D721Med (cell line): Measurements from ENCODE around the gene ENTPD2.

Source experiments
- DNase-seq: peaks from one replicate; pipeline ENCODE4 v3.0.0; 2011; ENCODE audit warnings: low spot score; ENCODE audit not compliant: insufficient read length
- FAIRE-seq: peaks from 2 replicates; lab custom pipeline; 2011; peaks lifted over from hg19 to GRCh38; lab: Jason Lieb, UNC
- TF ChIP-seq, protein P1 (sequence below): IDR thresholded peaks from 2 replicates; pipeline ENCODE4 v1.5.1; 2012; ENCODE audit warnings: mild to moderate bottlenecking, control low read depth; ENCODE audit not compliant: insufficient read depth; ENCODE audit errors: missing control alignments

The ENTPD2 gene

DNA sequence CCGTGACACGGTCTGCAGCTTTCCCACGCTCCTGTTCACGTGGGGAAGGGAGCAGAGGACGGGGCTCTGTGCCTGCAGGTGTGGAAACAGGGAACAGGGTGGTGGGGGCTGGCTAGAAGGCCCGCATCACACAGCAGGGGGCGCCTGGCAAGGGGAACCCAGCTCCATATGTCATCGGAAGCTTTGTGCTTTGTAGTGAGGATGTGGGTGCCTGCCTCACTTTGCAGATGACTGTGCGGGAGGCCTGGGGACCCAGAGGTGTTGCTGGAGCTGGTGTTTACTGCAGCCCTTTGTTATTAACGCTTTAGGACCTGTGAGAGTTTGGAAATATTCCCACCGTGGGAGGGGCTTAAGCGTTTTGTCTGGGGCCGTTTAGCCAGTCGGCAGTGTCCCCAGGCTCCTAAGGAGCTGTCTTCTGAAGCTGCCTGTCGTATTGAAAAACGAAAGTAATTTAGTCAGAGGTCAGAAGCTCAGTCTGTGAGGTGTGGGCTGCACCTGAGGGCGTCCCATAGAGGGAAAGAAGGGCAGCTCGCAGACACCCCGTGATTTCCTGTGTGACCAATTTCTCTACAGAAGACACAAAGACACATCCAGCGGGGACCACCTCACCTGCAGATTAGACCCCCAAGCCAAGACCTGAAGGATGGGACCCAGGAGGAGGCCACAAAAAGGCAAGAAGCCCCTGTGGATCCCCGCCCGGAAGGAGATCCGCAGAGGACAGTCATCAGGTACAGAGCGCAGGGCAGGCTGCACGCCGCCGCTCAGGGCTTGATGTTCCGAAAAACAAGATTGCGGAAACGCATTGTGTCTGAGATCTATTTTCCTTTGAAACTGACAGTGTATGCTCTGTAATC, 42.0 kb upstream of the ENTPD2 start:
- DNase-seq (no peak), FAIRE-seq (no peak)
- TF ChIP-seq, protein P1, sequence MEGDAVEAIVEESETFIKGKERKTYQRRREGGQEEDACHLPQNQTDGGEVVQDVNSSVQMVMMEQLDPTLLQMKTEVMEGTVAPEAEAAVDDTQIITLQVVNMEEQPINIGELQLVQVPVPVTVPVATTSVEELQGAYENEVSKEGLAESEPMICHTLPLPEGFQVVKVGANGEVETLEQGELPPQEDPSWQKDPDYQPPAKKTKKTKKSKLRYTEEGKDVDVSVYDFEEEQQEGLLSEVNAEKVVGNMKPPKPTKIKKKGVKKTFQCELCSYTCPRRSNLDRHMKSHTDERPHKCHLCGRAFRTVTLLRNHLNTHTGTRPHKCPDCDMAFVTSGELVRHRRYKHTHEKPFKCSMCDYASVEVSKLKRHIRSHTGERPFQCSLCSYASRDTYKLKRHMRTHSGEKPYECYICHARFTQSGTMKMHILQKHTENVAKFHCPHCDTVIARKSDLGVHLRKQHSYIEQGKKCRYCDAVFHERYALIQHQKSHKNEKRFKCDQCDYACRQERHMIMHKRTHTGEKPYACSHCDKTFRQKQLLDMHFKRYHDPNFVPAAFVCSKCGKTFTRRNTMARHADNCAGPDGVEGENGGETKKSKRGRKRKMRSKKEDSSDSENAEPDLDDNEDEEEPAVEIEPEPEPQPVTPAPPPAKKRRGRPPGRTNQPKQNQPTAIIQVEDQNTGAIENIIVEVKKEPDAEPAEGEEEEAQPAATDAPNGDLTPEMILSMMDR: peak; percentile 21

DNA sequence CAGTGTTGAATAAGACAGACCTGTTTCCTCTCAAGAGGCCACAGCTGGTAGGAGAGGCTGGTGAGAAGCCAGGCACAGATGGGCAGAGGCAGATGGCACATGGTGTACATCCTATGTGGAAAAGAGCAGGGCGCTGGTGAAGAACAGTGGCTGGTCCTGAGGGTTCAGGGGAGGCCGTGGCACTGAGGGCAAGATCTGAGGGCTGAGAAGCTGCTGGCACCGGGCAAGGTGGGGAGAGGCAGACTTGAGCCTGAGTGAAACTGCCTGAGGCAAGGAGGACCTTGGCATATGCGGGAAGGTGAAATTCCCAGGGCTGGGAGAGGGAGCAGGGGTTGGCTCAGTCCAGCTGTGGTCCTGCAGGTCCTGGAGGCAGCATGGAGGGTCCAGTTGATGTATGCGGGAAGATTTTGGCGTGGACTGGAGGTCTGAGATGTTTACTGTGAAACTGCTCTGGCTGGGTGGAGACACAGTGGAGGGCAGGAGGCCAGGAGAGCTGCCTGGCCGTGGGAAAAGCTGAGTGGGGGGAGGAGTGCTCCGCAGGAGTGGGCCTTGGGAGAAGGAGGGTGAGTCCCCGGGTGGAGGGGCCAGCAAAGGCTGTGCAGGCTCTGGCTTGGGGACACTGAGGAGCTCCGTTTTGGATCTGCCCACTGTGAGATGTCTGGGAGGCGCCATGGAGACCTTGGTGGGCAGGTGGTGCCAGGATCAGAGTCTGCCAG, 35.5 kb upstream of the ENTPD2 start:
- DNase-seq (no peak), FAIRE-seq (no peak)
- TF ChIP-seq, protein P1: no peak

DNA sequence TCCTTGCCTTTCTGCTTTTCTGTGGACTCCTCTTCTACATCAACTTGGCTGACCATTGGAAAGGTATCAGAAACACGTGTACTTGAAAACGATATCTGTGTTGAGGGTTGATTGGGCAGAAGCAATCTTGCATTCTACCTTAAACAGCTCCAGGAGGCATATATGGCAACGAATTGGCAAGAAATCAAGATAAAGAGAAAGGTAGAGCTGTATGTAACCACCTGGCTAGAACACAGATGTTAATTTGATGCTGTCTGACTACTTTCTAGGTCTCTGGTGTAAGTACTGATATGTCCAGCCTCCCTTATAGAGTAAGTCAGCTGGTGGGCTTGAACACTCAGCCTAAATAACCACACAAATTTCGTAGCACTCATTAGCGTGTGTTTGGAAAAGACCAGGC, 34.3 kb upstream of the ENTPD2 start:
- TF ChIP-seq, protein P1: no peak
- no peak for FAIRE-seq
- DNase-seq: no peak

DNA sequence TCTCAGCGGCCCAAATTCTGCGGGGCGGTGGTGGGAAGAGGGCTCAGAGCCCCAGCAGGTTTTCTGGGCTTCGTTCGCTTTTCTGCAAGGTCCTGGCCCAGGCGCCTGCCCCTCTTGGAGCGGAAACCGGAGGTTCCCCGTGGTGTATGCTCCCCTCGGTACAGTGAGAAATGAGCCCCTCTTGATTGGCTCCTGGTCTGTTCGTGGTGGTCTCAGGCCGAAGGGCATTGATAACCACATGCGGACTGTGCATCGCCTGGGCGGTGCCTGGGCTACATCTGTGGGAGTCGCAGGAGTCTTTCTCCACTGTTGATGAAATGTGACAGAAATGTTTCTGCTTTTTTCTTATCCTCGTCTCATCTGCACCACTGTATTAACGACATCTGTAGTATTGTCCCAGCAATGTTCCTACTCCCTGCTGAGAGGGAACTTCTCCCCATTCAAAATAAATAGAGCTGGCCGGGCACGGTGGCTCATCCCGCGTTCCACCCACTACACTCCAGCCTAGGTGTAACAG, 33.6 kb upstream of the ENTPD2 start:
- FAIRE-seq: no peak
- TF ChIP-seq, protein P1: no peak
- no peak for DNase-seq

DNA sequence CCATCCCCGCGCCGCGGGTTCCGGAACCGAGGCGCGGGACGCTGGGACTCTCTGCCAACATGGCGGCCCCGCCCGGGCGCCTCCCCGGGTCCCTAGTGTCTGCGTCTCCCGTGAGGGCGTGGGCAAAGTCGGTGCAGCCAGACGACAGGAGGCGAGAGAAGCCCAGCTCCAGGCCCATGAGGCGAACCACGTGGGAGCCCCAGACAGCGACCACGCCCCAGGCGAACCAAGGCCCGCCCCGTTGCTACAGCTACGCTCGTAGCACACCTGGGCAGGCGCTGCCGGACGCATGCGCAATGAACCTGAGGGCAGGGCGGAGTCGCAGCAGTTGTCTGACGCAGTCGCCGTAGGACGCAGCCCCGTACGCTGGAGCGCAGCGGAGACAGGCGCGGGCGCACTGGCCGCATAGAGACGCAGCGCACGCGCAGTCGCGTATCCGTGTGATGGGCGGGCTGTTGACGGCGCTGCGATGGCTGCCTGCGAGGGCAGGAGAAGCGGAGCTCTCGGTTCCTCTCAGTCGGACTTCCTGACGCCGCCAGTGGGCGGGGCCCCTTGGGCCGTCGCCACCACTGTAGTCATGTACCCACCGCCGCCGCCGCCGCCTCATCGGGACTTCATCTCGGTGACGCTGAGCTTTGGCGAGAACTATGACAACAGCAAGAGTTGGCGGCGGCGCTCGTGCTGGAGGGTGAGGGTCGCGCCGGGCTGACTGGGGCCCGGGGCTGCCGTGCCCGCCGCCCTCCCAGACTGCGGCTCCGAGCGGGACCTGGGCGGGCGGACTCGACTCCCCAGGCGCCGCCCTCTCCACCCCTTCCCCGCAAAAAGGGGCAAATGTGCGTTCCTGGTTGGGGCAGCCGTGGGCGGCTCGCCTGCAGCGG, 32.9 kb upstream of the ENTPD2 start, which contains the start of gene MAN1B1:
Gene MAN1B1, plus strand, starts transcription at position 455 of the 878 bp plus-strand sequence. Its CDS starts 15 bp downstream, at position 470.
- no peak for FAIRE-seq
- TF ChIP-seq, protein P1: no peak

DNA sequence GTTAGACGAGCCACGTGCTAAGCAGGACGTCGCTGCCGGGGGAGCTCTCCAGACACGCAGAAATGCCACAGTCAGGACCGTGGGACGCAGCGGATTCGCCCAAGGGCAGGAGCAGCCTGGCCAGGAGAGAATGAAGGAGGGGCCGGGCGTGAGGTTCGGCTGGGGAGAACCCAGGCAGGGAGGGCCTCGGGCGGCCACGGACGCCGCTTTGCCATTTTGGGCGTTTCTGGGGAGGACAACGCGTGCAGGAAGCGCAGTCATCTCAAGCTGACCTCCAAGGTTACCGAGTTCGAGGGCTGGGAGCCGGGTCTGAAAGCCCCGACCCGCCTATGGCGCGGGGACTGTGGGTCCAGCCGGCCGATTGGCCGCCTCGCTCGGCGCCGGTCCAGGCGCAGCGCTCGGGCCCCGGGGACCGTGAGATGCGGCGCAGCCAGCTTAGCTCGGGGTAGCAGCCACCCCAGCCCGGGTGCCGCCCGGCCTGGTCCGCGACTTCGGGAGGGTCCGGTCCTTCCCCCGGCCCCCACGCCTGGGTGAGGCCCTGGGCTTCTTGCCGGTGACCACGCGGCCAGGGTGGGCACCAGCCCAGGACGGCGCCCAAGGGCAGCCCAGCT, 32.2 kb upstream of the ENTPD2 start:
- TF ChIP-seq, protein P1: no peak
- DNase-seq: no peak
- no peak for FAIRE-seq

More for the DNA sequence above, 32.9 kb upstream of the ENTPD2 start, which contains the start of gene MAN1B1:
- DNase-seq: peak; percentile 88
